ENCODE measurements around the gene CES3.
"Not testable (repeated sequence)": the region's sequence is repeated elsewhere in the genome, so short reads cannot be mapped to it uniquely, and the experiment has no call there.

CES3 gene

GRCh38 chr16:66926961-66927436 lies 34.1 kb upstream of the CES3 start:
- no peak for DNase-seq (ENCODE audit: low read depth in 2 of 2)

- no peak for DNase-seq (ENCODE audit: low read depth in 2 of 2)
These were observed 33.0 kb upstream of the CES3 start for GRCh38 chr16:66927918-66928649.

- DNase-seq (ENCODE audit: low read depth in 2 of 2) = no peak
These were observed 32.2 kb upstream of the CES3 start for GRCh38 chr16:66928702-66929388.

- DNase-seq (ENCODE audit: low read depth in 2 of 2) = no peak
These were observed 30.9 kb upstream of the CES3 start for GRCh38 chr16:66930189-66930588.

- no peak for DNase-seq (ENCODE audit: low read depth in 2 of 2)
These were observed 29.4 kb upstream of the CES3 start for GRCh38 chr16:66931665-66932064.

GRCh38 chr16:66932076-66932475 lies 29.0 kb upstream of the CES3 start:
- DNase-seq (ENCODE audit: low read depth in 2 of 2) = no peak

- no peak for DNase-seq (ENCODE audit: low read depth in 2 of 2)
These were observed 27.3 kb upstream of the CES3 start for GRCh38 chr16:66933776-66934137.

- peak; percentile 75 to 79 for DNase-seq (ENCODE audit: low read depth in 2 of 2)
These were observed 26.8 kb upstream of the CES3 start, which contains the start of gene CIAO2B for GRCh38 chr16:66934138-66934838. Gene CIAO2B (minus strand): TSS chr16:66934402. CDS start chr16:66934364, 38 bp downstream.

GRCh38 chr16:66934839-66935313 lies 26.2 kb upstream of the CES3 start:
- not testable (repeated sequence) for DNase-seq (ENCODE audit: low read depth in 2 of 2)

GRCh38 chr16:66935314-66936011 lies 25.6 kb upstream of the CES3 start, which contains the start of gene CES2:
Gene CES2 (plus strand): TSS chr16:66935516. CDS start chr16:66935636, 120 bp downstream.
- DNase-seq (ENCODE audit: low read depth in 2 of 2) = no peak

GRCh38 chr16:66936462-66936861 lies 24.6 kb upstream of the CES3 start:
- no peak for DNase-seq (ENCODE audit: low read depth in 2 of 2)

- DNase-seq (ENCODE audit: low read depth in 2 of 2) = no peak
These were observed 24.0 kb upstream of the CES3 start for GRCh38 chr16:66936889-66937554.

GRCh38 chr16:66937725-66938337 lies 23.2 kb upstream of the CES3 start:
- DNase-seq (ENCODE audit: low read depth in 2 of 2) = no peak

GRCh38 chr16:66939366-66939765 lies 21.7 kb upstream of the CES3 start:
- no peak for DNase-seq (ENCODE audit: low read depth in 2 of 2)

- DNase-seq (ENCODE audit: low read depth in 2 of 2) = no peak
These were observed 20.8 kb upstream of the CES3 start for GRCh38 chr16:66940236-66940635.

- DNase-seq (ENCODE audit: low read depth in 2 of 2) = no peak
These were observed 18.1 kb upstream of the CES3 start for GRCh38 chr16:66942981-66943380.

- no peak for DNase-seq (ENCODE audit: low read depth in 2 of 2)
These were observed 17.5 kb upstream of the CES3 start for GRCh38 chr16:66943426-66944053.

GRCh38 chr16:66944054-66944441 lies 17.0 kb upstream of the CES3 start:
- no peak for DNase-seq (ENCODE audit: low read depth in 2 of 2)

GRCh38 chr16:66944971-66945370 lies 16.1 kb upstream of the CES3 start:
- not testable (repeated sequence) for DNase-seq (ENCODE audit: low read depth in 2 of 2)

- no peak for DNase-seq (ENCODE audit: low read depth in 2 of 2)
These were observed 15.1 kb upstream of the CES3 start for GRCh38 chr16:66945939-66946338.
